ENCODE data around the gene ASTN2. TPM values are rescaled to one million over a fixed set of nuclear protein-coding genes. Genes with fewer than 3 reads are reported as not detected.

Gene ASTN2
- polyA plus RNA-seq, 1 donor from 2014 or later = 6.8 TPM

- TF ChIP-seq EZH2 (IDR thresholded peaks at IDR 0.05; ENCODE audit: borderline replicate concordance, insufficient read depth, low read length, poor library complexity, severe bottlenecking) (no peak), SMC3 (conservative IDR thresholded peaks at IDR 0.05; ENCODE audit: poor library complexity) (no peak), RAD21 (conservative IDR thresholded peaks at IDR 0.05) (no peak)
These were observed 602.4 kb downstream of the ASTN2 start (continued) for GRCh38 chr9:116812231-116813030.

- no peaks in the 10 kb centered on the region for H4K20me1 ChIP-seq (ENCODE audit: insufficient read depth)
- no peak overlapping the region for H3K9ac ChIP-seq (ENCODE audit: low read length)
- no peaks in the 10 kb centered on the region for H3K27me3 ChIP-seq (ENCODE audit: insufficient read depth, low read depth, low read length)
- no peaks in the 10 kb centered on the region for H3K36me3 ChIP-seq (ENCODE audit: insufficient read depth, low read length)
- no peaks in the 10 kb centered on the region for H3K9me3 ChIP-seq (ENCODE audit: low read length)
- H3K27ac ChIP-seq (ENCODE audit: low read length) = no peak overlapping the region
- H3K79me2 ChIP-seq (replicated peaks; ENCODE audit: insufficient read depth, low read length) = no peaks in the 10 kb centered on the region
- H3F3A ChIP-seq (ENCODE audit: insufficient read depth, low read length, poor library complexity, severe bottlenecking) = no peaks in the 10 kb centered on the region
- no peaks in the 10 kb centered on the region for H3K9me2 ChIP-seq (ENCODE audit: insufficient read depth, low read length)
- H3K4me2 ChIP-seq (ENCODE audit: low read length) = no peak overlapping the region
- TF ChIP-seq POLR2AphosphoS5 (IDR thresholded peaks at IDR 0.05) = no peak
- H2AFZ ChIP-seq (ENCODE audit: low read depth, low read length) = no peak overlapping the region
- no peak overlapping the region for H3K4me3 ChIP-seq (ENCODE audit: low read length)
These were observed 605.2 kb downstream of the ASTN2 start for GRCh38 chr9:116809656-116810055.

GRCh38 chr9:116806075-116806474, 608.8 kb downstream of the ASTN2 start:
- Histone ChIP-seq H3K9ac (ENCODE audit: low read length) (no peak overlapping the region), H3K27ac (ENCODE audit: low read length) (no peak overlapping the region), H3F3A (ENCODE audit: insufficient read depth, low read length, poor library complexity, severe bottlenecking) (no peaks in the 10 kb centered on the region), H3K4me2 (ENCODE audit: low read length) (no peak overlapping the region), H4K20me1 (ENCODE audit: insufficient read depth) (no peaks in the 10 kb centered on the region), H3K9me2 (ENCODE audit: insufficient read depth, low read length) (no peaks in the 10 kb centered on the region), H2AFZ (ENCODE audit: low read depth, low read length) (no peak overlapping the region), H3K79me2 (replicated peaks; ENCODE audit: insufficient read depth, low read length) (no peaks in the 10 kb centered on the region), H3K36me3 (ENCODE audit: insufficient read depth, low read length) (no peaks in the 10 kb centered on the region), H3K9me3 (ENCODE audit: low read length) (no peaks in the 10 kb centered on the region), H3K27me3 (ENCODE audit: insufficient read depth, low read depth, low read length) (no peaks in the 10 kb centered on the region), H3K4me3 (ENCODE audit: low read length) (no peak overlapping the region)
- TF ChIP-seq RAD21 (conservative IDR thresholded peaks at IDR 0.05) = no peak
- no peak for TF ChIP-seq POLR2AphosphoS5 (IDR thresholded peaks at IDR 0.05)
- TF ChIP-seq REST (IDR thresholded peaks at IDR 0.05; ENCODE audit: borderline replicate concordance) = no peak
- no peak for TF ChIP-seq EP300 (conservative IDR thresholded peaks at IDR 0.05; ENCODE audit: poor library complexity, severe bottlenecking)
- no peak for TF ChIP-seq MXI1 (conservative IDR thresholded peaks at IDR 0.05; ENCODE audit: poor library complexity, severe bottlenecking)
- TF ChIP-seq CTCF (IDR thresholded peaks at IDR 0.05; ENCODE audit: poor library complexity, severe bottlenecking) = no peak
- TF ChIP-seq SMC3 (conservative IDR thresholded peaks at IDR 0.05; ENCODE audit: poor library complexity) = no peak
- TF ChIP-seq TAF1 (IDR thresholded peaks at IDR 0.05; ENCODE audit: low read depth) = no peak
- TF ChIP-seq EZH2 (IDR thresholded peaks at IDR 0.05; ENCODE audit: borderline replicate concordance, insufficient read depth, low read length, poor library complexity, severe bottlenecking) = no peak
